ENCODE data around the gene HOXD9.
A peak's percentile ranks its signal among the peaks of the same experiment; 100 is the strongest.

The HOXD9 gene

GRCh38 chr2:176085861-176086771 lies 36.4 kb upstream of the HOXD9 start:
- peak in 7 of 14 donors; percentile 6 to 42 (median 7) for DNase-seq

DNA sequence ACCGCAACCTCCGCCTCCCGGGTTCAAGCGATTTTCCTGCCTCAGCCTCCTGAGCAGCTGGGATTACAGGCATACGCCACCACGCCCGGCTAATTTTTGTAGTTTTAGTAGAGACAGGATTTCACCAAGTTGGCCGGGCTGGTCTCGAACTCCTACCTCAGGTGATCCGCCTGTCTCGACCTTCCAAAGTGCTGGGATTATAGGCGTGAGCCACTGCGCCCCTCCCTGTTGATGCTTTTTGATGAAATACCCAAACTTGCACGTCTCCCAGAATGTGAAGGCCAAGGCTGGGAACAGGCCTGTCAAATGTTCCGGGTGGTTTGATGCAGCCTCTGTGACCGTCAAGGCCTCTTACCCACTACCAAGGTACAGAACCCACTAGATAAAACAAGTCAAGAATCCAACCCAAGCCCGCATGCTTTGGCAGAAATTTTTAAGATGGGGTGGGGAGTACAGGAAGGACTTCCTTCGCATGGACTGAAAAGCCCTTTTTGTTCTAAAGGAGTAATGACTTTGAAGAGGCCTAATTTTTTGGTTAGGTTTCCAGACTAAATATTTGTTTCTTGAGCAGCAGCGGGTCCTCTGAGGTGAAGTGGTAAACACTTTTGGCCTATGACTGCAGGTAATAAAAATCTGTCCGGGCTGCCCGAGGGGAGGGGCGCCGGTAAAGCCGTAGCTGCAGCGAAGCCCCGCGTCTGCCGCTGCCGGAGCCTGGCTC lies 35.0 kb upstream of the HOXD9 start:
- DNase-seq, result no peak

DNA sequence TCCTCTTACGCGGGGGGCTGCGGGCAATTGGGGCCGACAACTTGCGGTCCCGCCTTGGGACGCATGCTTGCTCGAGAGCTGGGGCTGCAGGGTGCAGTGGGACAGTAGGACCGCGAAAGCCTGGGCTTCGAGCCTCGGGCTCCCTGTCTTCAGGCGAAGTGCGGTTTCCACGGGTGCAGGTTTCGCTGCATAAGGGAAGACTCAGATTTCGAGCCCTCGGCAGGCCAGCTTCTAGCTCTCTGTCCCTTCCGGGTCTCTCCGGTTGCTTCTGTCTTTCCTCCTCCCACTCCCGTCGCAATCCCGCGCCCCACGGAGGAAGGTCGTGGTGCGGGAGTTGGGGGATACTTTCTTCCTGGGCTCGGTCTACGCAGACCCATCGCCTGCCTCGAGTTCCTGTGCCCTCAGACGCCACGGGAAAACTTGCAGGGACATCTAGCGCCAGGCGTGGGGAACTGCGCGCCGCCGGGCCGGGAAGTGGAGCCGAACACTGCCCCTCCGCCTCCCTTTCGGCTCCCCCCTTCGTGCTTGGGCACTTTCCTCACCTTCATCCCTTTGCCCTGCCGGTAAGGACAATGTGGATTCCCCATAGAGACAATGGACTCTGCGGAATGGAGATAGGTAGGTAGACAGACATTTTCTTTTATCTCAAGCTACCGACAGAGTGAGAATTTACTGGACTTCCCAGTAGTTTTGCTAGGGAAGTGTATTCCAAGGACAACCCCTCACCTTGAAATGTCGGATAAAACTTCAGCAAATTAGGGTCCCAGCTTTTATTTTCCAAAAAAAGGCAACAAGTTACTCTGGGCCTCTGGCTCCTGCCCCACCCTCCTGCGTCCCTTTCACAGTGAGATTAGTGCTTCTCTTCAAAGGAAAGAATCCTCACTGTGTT lies 34.2 kb upstream of the HOXD9 start:
- DNase-seq, result peak in 8 of 14 donors; percentile 5 to 40 (median 12)

- no peak for DNase-seq
These were observed 33.3 kb upstream of the HOXD9 start for GRCh38 chr2:176088937-176089842.

DNA sequence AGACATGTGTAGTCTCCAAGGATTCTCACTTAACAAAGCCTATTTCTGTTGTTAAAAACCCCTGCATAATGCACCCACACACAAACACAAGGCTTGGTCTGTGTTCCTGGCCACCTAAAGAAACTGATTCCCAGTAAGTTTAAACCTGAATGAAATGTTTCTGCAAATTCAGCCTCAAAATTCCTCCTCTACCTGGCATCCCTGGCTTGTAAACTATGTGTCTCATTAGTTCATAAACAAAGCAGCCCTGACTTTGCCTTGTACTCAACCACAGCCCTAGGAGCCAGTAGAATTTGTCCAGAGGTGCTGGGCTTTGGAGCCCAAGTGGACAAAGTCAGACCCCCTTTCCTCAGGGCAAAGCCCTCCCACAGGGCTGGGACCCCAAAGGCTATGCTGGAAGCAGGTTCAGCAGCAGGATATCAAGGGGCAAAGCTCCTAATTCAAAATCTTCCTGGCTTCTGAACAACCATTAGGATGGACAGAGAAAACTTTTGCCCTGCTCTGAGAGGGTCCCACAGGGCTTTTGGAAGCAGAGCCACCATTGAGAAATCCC lies 32.6 kb upstream of the HOXD9 start:
- DNase-seq, result no peak

DNA sequence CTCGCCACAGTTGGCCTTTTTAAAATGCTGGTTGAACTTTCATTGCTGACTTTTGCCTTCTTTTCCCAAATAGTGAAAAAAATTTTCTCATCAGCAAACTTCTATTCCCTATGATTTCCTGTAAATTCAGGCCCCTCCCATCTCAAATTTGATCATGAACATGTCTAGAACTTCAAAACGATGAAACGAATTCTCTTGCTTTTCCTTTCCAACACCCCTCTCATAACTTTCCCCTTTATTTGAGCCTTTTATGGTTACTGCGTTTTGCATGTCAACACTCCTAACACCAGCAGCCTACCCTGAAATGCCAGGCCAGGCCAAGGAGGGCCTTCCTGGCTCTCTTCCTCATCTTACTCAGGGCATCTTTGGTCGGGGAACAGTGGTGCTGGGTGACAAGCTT lies 31.7 kb upstream of the HOXD9 start:
- DNase-seq, result no peak

DNA sequence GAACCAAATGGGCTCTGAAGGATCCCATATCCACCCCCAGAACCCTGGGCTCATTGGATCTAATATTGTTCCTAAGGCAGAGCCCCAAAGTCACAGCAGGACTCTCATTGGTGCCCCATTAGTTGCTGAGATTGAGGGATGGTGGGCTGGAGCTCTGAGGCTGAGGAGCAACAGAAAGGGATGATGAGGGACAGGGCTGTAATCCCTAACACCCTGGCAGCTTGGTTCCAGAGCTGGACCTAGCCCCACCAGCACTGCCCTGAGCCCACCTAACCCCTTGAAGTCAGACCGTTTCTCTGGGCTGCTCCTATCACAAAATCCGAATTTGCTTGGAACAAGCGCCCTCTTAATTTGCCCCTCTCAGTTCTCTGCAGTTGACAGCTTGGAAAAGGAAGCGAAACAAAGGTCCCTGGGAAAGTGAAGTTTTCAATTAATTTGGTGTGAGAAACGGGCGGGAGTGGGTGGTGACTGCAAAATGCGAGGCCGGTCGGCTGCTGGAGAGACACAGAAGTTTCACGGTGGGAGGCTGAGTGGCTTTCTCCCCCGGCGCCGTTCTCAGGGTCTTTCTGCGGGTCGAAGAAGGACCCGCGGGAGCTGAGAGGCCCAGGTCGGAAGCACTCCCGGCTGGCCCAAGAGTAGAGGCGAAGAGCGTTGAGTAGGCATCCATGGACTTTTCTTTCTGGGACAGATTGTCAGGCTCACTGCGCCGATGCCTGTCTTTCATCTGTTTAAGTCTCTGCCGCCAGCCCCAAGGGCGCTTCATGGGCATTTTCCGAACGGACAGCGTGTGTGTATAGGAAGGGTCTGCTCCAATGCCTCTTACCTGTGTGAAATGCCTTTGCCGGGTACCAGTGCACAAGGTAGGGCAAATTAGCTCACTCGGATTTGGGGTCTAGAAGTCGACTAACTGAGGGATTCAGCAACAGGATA lies 30.9 kb upstream of the HOXD9 start:
- DNase-seq, result no peak

DNA sequence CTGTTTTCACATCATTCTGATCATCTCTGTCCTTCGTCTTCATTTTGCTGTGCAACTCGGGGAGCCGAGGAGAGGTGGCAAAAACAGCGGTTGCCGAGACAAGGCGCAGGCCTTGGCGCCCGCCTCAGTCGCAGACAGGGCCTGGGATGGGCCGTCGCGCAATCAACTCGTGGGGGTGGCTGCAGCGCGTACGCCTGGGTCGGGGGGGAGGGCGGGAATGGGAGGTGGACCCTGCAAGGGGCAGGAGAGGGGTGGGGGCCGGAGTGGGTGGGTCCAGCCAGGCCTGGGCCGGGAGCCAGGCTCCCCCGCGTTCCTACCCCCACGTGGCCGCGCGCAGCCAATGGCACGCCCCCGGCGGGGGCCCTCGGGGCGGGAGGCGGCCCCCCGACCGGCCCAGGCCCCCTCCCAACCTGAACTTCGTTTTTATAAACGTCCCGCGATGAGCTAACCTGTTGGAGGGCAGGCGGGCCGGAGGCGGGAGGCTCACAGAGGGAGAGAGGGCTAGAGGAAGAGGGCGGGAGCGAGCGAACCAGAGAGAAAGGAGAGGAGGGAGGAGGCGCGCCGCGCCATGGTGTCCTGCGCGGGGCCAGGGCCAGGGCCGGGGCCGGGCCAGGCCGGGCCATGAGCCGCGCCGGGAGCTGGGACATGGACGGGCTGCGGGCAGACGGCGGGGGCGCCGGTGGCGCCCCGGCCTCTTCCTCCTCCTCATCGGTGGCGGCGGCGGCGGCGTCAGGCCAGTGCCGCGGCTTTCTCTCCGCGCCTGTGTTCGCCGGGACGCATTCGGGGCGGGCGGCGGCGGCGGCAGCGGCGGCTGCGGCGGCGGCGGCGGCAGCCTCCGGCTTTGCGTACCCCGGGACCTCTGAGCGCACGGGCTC lies 30.0 kb upstream of the HOXD9 start, which contains the start of gene HOXD13:
HOXD13 (plus strand) TSS at position 452 of the 875 bp plus-strand sequence; CDS start at position 622, 170 bp downstream.
- no peak for DNase-seq

- no peak for DNase-seq
These were observed 29.2 kb upstream of the HOXD9 start for GRCh38 chr2:176093145-176093897.

DNA sequence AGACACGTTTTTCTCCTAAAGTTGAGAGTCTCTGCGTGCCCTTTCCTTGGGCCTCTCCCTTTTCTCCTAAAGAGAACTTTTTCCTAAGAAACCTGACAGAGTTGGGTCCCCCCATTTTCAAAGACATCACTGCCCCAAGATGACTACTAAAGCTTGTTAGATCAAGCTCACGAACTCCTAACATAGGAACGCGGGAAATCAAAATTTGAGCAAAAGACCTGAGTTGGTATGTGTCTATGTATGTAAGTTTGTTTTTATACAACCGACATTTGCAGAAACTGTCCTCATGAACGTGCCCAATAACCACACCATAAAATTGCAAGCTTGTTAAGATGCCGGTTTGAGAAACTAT lies 28.6 kb upstream of the HOXD9 start:
- no peak for DNase-seq

- no peak for DNase-seq
These were observed 28.2 kb upstream of the HOXD9 start for GRCh38 chr2:176094349-176094748.

DNA sequence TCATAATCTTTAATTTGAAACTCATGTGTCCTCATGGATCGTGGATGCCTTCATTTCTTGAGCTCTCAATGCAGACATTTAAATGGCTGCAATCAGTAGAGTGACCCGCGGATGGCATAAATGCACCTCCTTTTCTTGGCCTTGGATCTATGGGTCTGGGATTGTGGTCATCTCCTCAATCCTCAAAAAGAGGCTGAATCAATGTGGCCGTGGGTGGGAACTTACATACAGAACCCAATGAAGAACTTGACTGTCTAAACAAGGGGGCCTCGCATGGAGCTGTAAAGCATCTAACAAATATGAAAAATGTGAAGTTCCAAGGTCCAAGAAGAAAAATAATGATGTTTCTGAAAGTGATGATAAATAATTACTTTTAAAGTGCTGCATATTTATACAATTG lies 27.1 kb upstream of the HOXD9 start:
- DNase-seq, result no peak

- no peak for DNase-seq
These were observed 26.1 kb upstream of the HOXD9 start for GRCh38 chr2:176096243-176096985.

- DNase-seq, result peak in 3 of 14 donors; percentile 6 to 27 (median 17)
These were observed 25.3 kb upstream of the HOXD9 start for GRCh38 chr2:176096986-176097819.

- DNase-seq, result no peak
These were observed 24.6 kb upstream of the HOXD9 start for GRCh38 chr2:176097820-176098365.
